Ammon's horn (tissue), 1 donor: ENCODE results near the gene TMEM18.

ENCODE experiments used
- DNase-seq: peaks from one replicate; pipeline ENCODE4 v3.0.0-alpha.2; 2016; ENCODE audit warnings: low spot score

The TMEM18 gene

DNA sequence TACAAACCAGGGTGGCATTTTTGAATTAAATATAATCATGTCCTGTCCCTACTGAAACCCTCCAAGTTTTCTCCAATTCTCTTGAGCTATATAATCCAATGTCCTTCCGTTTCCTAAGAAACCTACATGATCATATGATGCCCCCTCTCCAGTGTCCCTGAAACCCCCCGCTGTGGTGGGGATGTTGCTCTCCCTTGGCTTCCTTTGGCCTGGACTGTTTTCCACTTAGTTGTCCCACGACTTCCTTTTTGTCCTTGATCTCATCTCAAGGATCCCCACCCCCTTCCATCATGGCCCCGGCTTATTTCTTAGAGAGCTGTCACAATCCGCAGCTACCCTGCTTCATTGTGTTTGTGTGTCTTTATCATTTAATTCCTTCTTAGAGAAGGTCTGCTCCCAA, 43.8 kb downstream of the TMEM18 start:
- DNase-seq: no peak

- DNase-seq: no peak
Observed at GRCh38 chr2:632471-632870, 44.7 kb downstream of the TMEM18 start.

GRCh38 chr2:631741-632140, 45.5 kb downstream of the TMEM18 start:
- no peak for DNase-seq

DNA sequence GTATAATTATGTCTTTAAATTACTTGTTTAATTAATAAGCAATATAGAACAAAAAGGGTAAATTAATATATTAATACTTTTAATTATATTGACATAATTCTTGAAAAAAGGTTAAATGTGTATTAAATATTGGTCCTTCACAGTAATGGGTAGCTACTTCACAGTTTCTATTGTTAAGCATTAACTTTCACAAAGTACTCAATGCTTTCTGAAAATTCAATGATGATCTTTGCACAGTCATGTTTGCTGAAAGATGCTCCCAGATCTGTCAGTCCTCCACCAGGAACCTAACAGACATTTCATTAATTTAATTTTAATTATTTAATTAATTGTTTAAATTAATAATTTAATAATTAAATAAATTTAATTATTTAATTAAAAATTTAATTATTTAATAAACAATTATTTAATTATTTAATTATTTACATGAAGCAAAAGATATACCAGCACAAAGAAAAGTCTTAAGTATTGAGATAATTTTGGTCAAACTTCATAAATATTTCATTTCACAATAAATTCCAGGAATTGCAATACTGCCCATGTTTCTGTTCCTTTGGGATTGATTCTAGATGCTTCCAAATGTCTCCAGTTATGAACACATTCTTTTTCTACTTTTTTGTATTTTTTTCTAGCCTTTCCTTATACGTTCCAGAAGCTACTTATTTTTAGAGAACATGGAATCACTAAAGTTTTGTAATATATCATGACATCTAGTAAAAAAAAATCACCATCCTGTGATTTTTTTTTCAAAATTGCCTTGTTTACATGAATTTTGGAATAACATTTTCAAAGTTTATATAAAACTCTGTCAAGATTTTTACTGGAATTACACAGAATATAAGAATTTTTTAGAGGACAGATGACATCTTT, 46.5 kb downstream of the TMEM18 start:
- DNase-seq: no peak

DNA sequence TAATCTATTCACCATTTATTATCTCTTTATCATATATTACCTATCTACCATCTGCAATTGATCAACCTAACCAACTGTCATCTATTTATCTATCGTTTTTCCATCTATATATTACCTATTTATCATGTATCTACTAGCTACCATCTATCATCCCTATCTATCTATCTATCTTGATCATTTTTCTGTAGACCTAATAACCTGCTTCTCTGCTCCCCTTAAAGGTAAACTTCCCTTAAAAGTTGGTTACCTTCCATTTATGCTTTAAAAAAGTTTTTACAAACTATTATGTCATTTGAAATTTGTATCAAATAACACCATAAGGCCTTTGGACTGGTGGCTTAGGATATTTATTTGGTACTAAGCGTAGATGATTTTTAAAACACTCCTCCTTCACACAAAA, 47.2 kb downstream of the TMEM18 start:
- DNase-seq: no peak

- no peak for DNase-seq
Observed at GRCh38 chr2:628651-629050, 48.6 kb downstream of the TMEM18 start.

DNA sequence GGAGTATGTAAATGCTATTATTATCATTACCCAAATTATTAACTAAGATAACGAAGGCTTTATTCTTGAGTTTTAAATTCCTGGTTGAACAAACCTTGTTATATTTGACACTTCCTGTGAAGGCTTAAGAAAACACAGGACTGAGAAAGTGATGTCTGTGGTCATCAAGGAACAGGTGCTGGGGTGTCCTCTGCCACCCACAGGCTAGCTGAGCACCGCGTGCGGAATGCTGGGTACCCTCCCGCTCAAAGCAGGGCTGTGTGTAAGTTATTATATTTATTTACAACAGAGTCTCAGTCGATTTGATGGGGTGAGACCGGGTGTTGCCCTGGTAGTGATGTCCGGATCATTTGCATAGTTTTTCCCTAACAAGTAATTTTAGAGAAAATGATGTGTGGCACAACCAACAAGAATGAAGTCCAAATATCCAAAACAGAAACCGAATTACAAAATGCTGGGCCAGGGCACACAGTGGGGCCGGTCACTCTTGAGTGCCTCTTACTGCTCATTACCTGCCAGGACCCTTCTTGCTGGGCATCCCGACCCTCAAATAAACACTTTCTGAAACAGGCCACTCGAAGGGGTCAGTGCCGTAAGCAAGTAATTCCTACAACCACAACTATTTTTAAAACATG, 49.2 kb downstream of the TMEM18 start:
- DNase-seq: no peak

- DNase-seq: no peak
Observed at GRCh38 chr2:627340-627709, 49.9 kb downstream of the TMEM18 start.

DNA sequence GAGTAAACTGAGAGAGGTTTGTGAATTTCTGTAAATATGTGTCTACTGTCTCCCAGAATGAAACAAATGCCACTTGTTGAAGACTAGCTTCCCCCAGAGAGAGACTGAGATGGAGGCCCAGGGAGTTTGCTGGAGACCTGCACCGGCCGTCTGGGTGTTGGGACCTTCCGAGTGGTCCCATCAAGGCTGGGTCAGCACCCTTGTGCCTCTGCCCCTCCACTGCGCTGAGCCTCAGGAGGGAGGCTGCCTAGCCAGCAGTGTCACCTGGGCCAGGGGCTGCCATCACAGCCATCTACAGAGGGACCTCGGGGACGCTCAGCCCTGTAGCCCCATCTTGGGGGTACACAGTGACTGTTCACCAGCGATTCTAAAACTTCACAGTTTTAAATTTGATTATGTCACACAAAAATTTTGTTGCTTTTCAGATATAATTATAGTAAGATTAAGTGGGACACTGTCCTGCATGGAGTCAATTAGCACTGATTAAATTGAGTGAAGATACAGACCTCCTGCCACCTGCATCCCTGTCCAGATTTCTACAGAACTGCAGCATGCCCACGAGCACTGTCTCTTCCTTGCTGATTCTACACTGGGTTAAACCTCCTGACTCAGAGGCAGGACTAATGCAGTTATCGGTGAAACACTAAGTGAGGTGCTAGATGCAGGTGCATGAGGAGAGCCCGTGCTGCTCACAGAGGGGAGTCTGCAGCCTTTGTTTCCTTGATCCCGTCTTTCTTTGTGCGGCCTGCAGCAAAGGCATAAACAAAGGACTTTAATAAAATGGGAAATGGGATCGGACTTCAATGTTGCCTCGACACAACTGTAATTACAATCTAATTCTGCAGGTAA, 50.5 kb downstream of the TMEM18 start:
- DNase-seq: no peak

- no peak for DNase-seq
Observed at GRCh38 chr2:625415-626333, 51.5 kb downstream of the TMEM18 start.

DNA sequence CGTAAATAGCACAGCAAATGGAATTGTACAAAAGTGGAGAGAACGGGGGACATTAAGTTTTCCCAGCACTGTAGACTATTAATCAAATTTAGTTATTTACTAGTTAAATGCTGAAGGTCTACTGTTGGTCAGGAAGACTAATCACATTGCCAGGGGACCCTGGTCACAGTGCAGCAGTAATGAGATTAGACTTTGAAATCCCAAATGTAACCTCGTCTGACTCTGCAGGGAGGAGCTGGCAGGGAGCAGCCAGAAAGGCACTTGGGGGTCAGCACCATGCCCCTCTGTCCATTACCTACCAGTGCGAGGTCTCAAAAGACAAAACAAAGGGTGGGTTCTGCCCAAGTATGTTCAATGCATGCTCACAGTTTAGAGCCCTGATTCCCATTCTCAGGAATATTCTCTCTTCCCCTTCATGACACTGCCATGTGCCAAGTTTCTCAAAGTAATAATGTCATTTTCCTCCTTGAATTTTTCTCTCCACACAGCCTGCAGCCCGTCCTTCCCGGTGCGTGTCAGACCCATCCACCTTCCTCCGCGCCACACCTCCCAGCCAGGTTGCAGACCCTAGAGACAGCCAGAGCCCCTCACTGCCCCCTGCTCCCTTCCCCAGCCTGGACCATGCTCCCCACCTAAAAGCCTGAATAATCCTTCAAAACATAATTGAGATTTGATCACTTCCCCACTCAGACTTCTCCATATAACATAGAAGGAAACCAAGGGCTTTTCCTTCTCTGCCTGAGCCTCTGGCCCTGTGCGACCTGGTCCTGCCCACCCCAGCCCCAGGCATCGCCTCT, 52.5 kb downstream of the TMEM18 start:
- no peak for DNase-seq

DNA sequence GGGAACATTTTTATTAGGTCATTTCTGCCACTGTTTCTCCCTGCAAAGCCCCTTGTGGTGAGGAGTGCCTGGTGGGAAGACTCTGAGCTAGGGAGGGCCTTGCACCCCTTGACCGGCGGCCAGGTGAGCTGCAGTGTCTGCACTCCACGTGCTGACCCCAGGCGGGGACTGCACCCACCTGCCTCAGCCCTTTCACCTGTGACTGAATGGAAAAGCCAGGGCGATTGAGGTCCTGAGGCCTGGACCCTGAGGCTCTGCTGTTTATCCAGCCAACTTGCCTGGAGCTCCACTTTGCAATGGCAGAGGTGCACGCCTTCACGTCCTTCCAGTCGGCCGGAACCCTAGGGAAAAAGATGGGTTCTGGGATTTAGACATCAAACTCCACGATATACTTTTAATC, 53.1 kb downstream of the TMEM18 start:
- no peak for DNase-seq

DNA sequence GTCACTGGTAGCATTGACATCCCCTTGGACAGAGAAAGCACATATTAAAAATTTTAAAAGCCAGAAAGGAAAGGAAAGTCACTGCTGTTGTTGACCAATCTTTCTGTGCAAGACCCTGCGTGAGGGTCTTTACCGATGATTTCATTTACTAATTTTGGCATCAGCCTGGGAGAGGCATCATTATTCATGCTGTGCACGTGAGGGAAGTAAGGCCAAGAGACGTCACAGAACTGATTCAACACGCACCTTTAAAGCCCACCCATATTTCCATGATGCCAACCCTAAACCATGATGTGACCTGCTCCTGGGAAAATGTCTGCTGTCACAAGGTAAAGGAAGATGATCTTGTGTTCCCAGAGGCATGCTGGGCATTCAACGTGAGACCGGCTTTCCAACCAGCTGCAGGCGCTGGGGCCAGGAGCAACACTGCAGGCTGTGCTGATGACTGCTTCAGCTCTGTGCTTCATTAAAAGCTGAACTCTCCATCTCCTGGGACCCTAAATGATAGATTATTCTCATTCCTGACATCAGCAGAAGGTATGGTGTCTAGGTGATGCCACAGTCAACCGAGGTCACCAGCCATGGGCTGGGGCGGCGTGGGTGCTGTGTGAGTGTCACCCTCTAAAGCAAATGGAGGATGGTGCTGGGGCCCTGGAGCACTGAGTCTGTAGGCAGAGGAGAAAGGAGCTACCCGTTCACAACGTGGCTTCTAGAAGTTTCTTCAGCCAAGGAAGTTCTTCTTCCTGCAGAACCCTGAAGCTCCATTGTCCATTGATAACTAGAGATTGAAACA, 53.9 kb downstream of the TMEM18 start:
- DNase-seq: no peak

GRCh38 chr2:622357-622756, 54.8 kb downstream of the TMEM18 start:
- no peak for DNase-seq

GRCh38 chr2:621303-622099, 55.7 kb downstream of the TMEM18 start:
- DNase-seq: no peak

- DNase-seq: no peak
Observed at GRCh38 chr2:620471-621302, 56.5 kb downstream of the TMEM18 start.

DNA sequence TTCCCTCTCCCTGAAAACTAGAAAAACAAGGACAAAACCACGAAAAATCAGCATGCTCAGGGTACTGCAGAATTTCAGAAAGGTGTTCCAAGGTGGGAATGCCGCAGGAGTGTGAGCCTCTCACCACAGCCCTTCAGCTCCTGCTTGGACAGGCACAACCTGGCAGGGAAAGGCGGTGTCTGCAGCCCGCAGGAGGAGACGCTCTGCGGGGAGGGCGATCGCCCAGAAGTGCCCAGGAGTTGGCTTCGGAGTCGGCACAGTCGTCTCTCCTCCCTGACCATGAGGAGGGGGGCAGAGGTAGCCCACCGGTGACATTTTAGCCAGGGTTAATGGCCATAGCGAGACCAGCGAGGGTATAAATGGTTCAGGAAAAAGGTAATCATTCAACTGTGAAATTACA, 57.2 kb downstream of the TMEM18 start:
- no peak for DNase-seq

DNA sequence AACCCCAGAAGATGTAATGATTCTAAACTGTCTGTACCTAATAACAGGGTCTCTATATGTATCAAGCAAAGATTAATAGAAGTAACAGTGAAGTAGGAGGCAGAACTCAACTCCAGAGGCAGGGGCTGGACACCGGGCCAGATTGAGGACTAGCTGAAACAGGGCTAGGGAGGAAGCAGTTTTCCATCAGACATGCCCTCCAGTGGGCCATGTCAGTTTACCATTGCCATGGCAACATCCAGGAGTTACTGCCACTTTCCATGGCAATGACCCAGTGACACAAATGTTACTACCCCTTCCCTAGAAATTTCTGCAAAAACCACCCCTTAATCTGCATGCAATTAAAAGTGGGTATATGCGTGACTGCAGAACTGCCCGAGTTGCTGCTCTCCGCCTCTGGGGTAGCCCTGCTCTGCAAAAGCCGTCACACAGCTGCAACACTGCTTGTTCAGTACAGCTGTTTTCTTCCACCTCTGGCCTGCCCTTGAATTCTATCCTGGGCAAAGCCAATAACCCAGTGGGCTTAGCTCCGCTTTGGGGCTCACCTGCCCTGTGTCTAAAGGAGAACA, 58.7 kb downstream of the TMEM18 start:
- DNase-seq: no peak
